Measurements from ENCODE around the gene DYNC1H1. TPM values are rescaled to one million over a fixed set of nuclear protein-coding genes. Genes with fewer than 3 reads are reported as not detected.

The DYNC1H1 gene
- total RNA-seq, 1 donor from 2014 or later: 413 TPM

DNA sequence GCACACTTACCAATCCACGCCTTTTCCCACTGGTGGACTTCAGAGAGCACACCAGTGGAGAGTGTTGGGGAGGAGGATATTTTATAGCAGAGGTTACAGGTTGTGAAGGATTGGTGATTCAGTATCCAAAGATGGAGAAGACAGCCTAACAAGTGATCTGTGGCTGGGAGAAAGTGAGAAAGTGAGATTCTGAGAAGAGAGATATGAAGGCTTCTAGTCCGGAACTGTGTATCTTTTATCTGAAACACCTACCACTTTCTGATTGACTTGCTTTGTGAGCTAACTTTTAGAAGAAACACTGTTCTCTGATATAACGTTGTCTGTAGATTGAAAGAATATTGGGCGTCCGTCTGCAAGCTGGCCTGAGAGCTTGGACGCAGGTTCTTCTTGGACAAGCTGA is 24.0 kb downstream of the DYNC1H1 start:
- no peaks in the 10 kb centered on the region for H3K4me1 Mint-ChIP-seq (ENCODE audit: unreplicated experiment)
- no peak for DNase-seq (ENCODE audit: extremely low spot score, unreplicated experiment)
- no peak overlapping the region for H3K27ac Mint-ChIP-seq
- H3K9me3 Mint-ChIP-seq: no peaks in the 10 kb centered on the region
- TF ChIP-seq, protein P1, sequence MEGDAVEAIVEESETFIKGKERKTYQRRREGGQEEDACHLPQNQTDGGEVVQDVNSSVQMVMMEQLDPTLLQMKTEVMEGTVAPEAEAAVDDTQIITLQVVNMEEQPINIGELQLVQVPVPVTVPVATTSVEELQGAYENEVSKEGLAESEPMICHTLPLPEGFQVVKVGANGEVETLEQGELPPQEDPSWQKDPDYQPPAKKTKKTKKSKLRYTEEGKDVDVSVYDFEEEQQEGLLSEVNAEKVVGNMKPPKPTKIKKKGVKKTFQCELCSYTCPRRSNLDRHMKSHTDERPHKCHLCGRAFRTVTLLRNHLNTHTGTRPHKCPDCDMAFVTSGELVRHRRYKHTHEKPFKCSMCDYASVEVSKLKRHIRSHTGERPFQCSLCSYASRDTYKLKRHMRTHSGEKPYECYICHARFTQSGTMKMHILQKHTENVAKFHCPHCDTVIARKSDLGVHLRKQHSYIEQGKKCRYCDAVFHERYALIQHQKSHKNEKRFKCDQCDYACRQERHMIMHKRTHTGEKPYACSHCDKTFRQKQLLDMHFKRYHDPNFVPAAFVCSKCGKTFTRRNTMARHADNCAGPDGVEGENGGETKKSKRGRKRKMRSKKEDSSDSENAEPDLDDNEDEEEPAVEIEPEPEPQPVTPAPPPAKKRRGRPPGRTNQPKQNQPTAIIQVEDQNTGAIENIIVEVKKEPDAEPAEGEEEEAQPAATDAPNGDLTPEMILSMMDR (conservative IDR thresholded peaks at IDR 0.05): no peak
- H3K36me3 Mint-ChIP-seq: peaks cover 35% of the 10 kb centered on the region
- H3K4me3 Mint-ChIP-seq: no peak overlapping the region
- no peaks in the 10 kb centered on the region for H3K27me3 Mint-ChIP-seq

DNA sequence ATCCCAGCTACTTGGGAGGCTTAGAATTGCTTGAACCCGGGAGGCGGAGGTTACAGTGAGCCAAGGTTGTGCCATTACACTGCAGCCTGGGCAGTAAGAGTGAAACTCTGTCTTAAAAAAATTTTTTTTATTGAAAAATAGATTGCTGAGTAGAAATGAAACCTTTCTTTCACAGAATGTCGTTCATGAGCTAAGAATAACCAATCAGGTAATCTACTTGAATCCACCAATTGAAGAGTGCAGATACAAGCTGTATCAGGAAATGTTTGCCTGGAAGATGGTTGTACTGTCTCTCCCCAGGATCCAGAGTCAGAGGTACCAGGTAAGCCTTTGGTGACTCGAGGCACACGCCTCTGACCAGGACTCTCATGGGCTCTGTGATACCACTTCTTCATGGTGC is 27.0 kb downstream of the DYNC1H1 start:
- H3K4me1 Mint-ChIP-seq (ENCODE audit: unreplicated experiment): no peaks in the 10 kb centered on the region
- TF ChIP-seq, protein P1 (conservative IDR thresholded peaks at IDR 0.05): no peak
- DNase-seq (ENCODE audit: extremely low spot score, unreplicated experiment): no peak
- no peak overlapping the region for H3K4me3 Mint-ChIP-seq
- H3K9me3 Mint-ChIP-seq: no peaks in the 10 kb centered on the region
- no peak overlapping the region for H3K27ac Mint-ChIP-seq
- no peaks in the 10 kb centered on the region for H3K27me3 Mint-ChIP-seq
- peaks cover 45% of the 10 kb centered on the region for H3K36me3 Mint-ChIP-seq

DNA sequence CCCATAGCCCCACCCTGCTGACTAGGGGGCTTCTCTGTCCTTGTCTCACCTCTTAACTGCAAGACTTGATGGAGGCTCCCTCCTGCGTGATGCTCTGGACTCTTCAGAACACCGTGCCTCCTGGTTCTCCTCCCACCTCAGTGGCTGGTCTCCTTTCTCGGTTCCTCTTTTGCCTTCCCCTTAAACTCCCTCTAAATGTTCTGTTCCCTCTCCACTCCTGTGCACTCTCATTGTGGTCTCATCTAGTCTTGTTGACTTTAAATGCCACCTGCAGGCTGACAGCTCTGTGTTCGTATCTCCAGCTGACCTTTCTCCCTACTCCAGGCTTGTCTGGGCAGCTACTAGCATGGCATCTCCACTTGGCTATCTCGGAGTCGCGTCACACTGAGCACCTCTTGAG is 28.3 kb downstream of the DYNC1H1 start:
- Mint-ChIP-seq H3K4me1 (ENCODE audit: unreplicated experiment) (no peaks in the 10 kb centered on the region), H3K4me3 (no peak overlapping the region), H3K27me3 (no peaks in the 10 kb centered on the region), H3K9me3 (no peaks in the 10 kb centered on the region), H3K36me3 (peaks cover 48% of the 10 kb centered on the region), H3K27ac (peak overlapping the region; percentile 21)
- no peak for DNase-seq (ENCODE audit: extremely low spot score, unreplicated experiment)
- TF ChIP-seq, protein P1 (conservative IDR thresholded peaks at IDR 0.05): no peak

DNA sequence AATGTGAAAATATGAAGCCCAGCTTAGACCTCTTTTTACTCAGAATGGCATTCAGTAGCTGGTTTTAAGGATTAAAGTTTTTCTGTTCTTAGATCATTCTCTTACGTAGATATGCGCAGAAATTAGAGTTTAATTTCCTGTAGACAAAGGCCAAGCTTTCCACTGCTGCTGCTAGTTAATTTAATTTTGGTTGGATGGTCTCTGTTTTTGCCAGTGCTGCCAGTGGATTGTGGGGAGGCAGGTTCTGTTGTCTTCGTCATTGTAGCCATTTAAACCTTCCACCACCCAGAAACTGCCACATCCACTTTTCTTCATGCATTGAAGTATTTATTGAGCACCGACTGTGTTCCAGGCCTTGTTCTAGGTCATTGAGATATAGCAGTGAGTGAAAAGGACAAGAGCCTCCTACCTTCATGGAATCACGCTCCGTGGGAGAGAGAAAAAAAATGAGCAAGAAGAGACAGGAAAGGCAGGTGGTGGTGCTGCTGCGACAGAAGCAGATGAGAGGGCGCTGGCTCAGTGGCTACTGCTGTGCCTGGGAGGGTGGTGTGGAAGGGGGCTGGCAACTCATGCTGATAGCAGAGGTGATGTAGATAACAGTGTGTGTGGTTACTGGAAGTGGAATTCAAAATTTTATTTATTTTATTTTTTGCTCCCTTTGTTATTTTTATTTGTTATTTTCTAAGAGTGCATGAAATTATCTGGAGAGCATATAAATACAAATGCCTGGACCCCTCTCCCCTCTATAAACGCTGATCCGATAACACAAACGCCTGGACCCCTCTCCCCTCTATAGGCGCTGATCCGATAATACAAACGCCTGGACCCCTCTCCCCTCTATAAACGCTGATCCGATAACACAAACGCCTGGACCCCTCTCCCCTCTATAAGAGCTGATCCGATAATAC is 33.3 kb downstream of the DYNC1H1 start:
- no peaks in the 10 kb centered on the region for H3K4me1 Mint-ChIP-seq (ENCODE audit: unreplicated experiment)

DNA sequence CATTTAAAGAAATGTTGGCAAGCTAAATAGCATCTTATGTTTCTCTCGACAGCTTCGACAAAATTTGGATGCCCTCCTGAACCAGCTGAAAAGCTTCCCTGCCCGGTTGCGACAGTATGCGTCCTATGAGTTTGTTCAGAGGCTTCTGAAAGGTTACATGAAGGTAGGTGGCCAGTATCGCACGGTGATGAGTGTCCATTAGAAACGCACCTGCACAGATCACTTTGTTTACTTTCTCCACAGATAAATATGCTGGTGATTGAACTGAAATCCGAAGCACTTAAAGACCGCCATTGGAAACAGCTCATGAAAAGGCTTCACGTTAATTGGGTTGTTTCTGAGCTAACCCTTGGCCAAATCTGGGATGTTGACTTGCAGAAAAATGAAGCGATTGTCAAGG is 36.5 kb downstream of the DYNC1H1 start:
- Mint-ChIP-seq H3K36me3 (peaks cover 34% of the 10 kb centered on the region), H3K4me1 (ENCODE audit: unreplicated experiment) (no peaks in the 10 kb centered on the region), H3K27ac (no peak overlapping the region), H3K4me3 (no peak overlapping the region), H3K27me3 (no peaks in the 10 kb centered on the region), H3K9me3 (no peaks in the 10 kb centered on the region)
- DNase-seq (ENCODE audit: extremely low spot score, unreplicated experiment): no peak
- TF ChIP-seq, protein P1 (conservative IDR thresholded peaks at IDR 0.05): no peak

More for the DNA sequence above, 33.3 kb downstream of the DYNC1H1 start:
- no peaks in the 10 kb centered on the region for H3K9me3 Mint-ChIP-seq
- no peak for DNase-seq (ENCODE audit: extremely low spot score, unreplicated experiment)
- TF ChIP-seq, protein P1 (conservative IDR thresholded peaks at IDR 0.05): no peak
- no peaks in the 10 kb centered on the region for H3K27me3 Mint-ChIP-seq
- H3K4me3 Mint-ChIP-seq: no peak overlapping the region
- peaks cover 45% of the 10 kb centered on the region for H3K36me3 Mint-ChIP-seq
- no peak overlapping the region for H3K27ac Mint-ChIP-seq

Measured in type B pancreatic cell (in vitro differentiated cells).